NT2/D1 (cell line): ENCODE results near the gene PPP3CA.

Experiments used
- DNase-seq: peaks from one replicate; pipeline ENCODE4 v3.0.0-alpha.2; 2011; ENCODE audit warnings: low read depth, low spot score
- H3K27me3 ChIP-seq: 2 replicates; pipeline ENCODE4 v1.6.0; 2011; ENCODE audit warnings: mild to moderate bottlenecking; ENCODE audit not compliant: insufficient read length, insufficient read depth
- H3K36me3 ChIP-seq: 2 replicates; pipeline ENCODE4 v1.6.1; 2011; ENCODE audit warnings: mild to moderate bottlenecking, low read length, mixed read lengths; ENCODE audit not compliant: insufficient read depth, insufficient read length
- H3K4me1 ChIP-seq: 2 replicates; pipeline ENCODE4 v1.5.1; 2011; ENCODE audit not compliant: insufficient read depth, insufficient read length
- H3K4me3 ChIP-seq: 2 replicates; pipeline ENCODE4 v1.5.1; 2011; ENCODE audit warnings: low read depth; ENCODE audit not compliant: insufficient read length
- H3K9ac ChIP-seq: 2 replicates; pipeline ENCODE4 v1.6.0; 2011; ENCODE audit warnings: low read depth; ENCODE audit not compliant: insufficient read length
- H3K9me3 ChIP-seq: 2 replicates; pipeline ENCODE4 v1.5.1; 2011; ENCODE audit warnings: mild to moderate bottlenecking, low read length; ENCODE audit not compliant: insufficient read depth
- SUZ12 ChIP-seq: IDR thresholded peaks from 2 replicates; pipeline ENCODE4 v1.6.1; 2011; ENCODE audit not compliant: insufficient read length, insufficient read depth; ENCODE audit errors: extremely low read depth
- YY1 ChIP-seq: IDR thresholded peaks from 2 replicates; pipeline ENCODE4 v1.6.1; 2011; ENCODE audit not compliant: insufficient read length, insufficient read depth
- ZNF274 ChIP-seq: IDR thresholded peaks from 2 replicates; pipeline ENCODE4 v1.6.1; 2011; ENCODE audit warnings: mild to moderate bottlenecking, low read depth, low read length

Gene PPP3CA

DNA sequence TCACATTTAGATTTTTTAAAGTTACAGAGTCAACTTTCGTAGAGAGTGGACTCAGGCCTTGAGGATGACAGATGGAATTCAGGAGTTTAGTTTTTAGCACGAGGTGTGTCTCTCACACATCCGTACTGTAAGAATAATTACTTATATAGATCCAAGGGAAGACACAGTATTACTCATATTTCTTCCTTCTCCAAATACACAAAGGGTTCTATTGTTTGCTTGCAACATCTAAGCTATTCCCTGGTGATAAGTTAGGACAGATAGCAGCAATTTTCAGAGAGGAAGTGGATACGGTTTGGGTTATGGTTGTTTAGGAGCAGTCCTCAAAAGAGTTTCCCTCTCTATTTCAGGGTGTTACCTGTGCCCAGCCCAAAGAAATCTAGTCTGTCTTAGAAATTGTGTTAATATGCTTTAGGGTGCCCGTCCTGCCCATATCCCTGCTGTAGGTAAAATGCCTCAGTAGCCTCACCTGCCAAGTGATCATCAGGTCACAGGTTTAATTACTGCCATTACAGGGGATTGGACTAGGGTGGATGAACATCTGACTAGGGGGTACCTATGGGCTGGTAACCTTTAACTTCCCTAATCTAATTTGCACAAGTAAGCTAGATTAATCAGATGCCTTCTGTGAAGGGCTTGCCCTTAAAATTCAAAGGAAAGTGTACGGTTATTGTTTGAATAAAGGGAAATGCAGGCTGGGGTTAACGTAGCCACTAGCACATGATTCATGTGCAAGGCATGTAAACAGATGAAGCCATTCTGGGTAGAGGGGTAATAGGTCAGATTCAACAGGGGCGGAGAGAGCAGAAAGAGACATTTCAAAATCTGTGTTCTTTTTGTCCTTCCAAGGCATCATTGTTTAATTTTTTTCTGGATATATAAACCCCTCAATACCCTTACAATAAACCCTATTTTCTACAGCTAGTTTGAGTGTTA is 8.7 kb upstream of the PPP3CA start:
- Histone ChIP-seq H3K9ac (no peak overlapping the region), H3K9me3 (no peaks in the 10 kb centered on the region), H3K27me3 (no peaks in the 10 kb centered on the region), H3K4me3 (no peak overlapping the region), H3K4me1 (no peaks in the 10 kb centered on the region), H3K36me3 (no peaks in the 10 kb centered on the region)
- TF ChIP-seq SUZ12: no peak
- TF ChIP-seq ZNF274: no peak
- no peak for TF ChIP-seq YY1
- DNase-seq: no peak

- no peak for TF ChIP-seq SUZ12
- TF ChIP-seq ZNF274: no peak
- no peak for TF ChIP-seq YY1
- no peak for DNase-seq
- Histone ChIP-seq H3K9ac (no peak overlapping the region), H3K36me3 (no peaks in the 10 kb centered on the region), H3K9me3 (no peaks in the 10 kb centered on the region), H3K4me3 (no peak overlapping the region), H3K4me1 (no peaks in the 10 kb centered on the region), H3K27me3 (peaks cover 7% of the 10 kb centered on the region)
Measured at GRCh38 chr4:101355246-101355645, 7.9 kb upstream of the PPP3CA start.

GRCh38 chr4:101349801-101350064 is 2.4 kb upstream of the PPP3CA start:
- DNase-seq: no peak
- Histone ChIP-seq H3K9ac (no peak overlapping the region), H3K36me3 (no peaks in the 10 kb centered on the region), H3K9me3 (no peaks in the 10 kb centered on the region), H3K4me1 (peaks cover 2% of the 10 kb centered on the region), H3K27me3 (peaks cover 16% of the 10 kb centered on the region), H3K4me3 (no peak overlapping the region)
- no peak for TF ChIP-seq SUZ12
- no peak for TF ChIP-seq ZNF274
- TF ChIP-seq YY1: no peak

GRCh38 chr4:101348995-101349800 is 1.9 kb upstream of the PPP3CA start:
- peaks cover 16% of the 10 kb centered on the region for H3K27me3 ChIP-seq
- H3K36me3 ChIP-seq: no peaks in the 10 kb centered on the region
- TF ChIP-seq SUZ12 (no peak), YY1 (no peak)
- H3K4me3 ChIP-seq: no peak overlapping the region
- no peak for DNase-seq
- H3K9me3 ChIP-seq: no peaks in the 10 kb centered on the region
- H3K9ac ChIP-seq: no peak overlapping the region
- peaks cover 2% of the 10 kb centered on the region for H3K4me1 ChIP-seq

DNA sequence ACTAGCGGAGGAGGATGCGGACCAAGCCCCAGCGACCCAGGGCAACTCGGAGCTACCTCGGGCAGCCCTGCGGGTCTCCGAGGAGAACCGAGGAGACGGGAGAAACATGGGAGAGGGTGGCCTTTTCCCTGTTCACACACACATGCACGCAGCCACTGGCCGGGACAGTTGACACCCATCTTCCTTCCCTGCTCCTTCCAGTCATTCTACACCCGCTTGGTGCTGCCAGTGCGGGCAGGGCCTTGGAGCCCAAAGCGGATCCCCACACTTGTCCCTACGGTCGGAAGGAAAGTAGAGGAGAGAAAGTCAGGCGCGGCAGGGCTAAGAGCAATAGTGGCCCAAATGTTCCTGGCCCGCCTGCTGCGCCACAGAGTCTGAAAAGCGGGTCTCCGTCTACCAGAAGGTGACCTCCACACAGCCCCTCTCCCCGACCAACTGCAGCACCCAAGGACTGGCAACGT is 1.1 kb upstream of the PPP3CA start:
- TF ChIP-seq YY1 (no peak), SUZ12 (no peak), ZNF274 (no peak)
- no peak for DNase-seq

DNA sequence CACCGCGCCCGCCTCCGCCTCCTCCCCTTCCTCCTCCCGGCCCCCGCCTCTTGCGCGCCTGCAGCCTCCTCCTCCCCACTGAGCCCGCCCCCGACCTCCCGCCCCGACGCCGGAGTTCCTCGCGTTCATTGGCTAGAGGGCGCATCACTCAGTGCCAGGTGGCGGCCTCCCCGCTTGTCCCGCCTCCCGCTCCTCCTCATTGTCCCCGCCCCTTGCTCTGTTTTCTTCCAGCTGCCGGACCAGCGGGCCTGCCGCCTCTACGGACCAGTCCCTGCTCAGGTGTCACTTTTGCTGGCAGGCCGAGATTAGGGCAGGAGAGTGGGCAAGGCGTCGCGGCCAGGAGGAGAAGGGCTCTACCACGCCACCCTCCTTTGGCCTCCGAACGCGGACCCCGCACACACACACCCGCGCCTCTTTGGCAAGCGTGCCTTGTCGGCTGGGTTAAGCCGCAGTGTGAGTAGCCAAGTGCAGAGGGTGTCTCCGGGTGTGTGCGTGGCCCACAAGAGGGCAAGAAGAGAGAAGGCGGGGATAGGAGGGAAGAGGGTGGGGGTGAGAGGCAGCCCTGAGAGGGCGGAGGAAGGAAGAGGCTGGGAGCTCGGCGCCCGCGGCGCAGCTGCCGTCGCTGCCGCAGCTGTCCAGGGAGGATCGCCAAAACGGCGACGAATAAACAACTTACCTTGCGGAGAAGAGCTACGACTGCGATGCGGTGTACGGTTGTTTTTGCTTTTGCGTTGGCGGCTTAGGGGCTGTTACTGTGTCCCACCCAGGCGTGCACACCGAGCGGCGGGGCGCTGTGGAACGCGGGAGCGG is 436 bp upstream of the PPP3CA start:
- TF ChIP-seq SUZ12 (no peak), YY1 (no peak), ZNF274 (no peak)
- peak overlapping the region; percentile 87 for H3K9ac ChIP-seq
- H3K27me3 ChIP-seq: peaks cover 16% of the 10 kb centered on the region
- H3K9me3 ChIP-seq: no peaks in the 10 kb centered on the region
- no peaks in the 10 kb centered on the region for H3K36me3 ChIP-seq
- H3K4me1 ChIP-seq: peaks cover 2% of the 10 kb centered on the region
- DNase-seq: peak; percentile 78
- H3K4me3 ChIP-seq: peak overlapping the region; percentile 75

More for the DNA sequence above, 1.1 kb upstream of the PPP3CA start:
- Histone ChIP-seq H3K9me3 (no peaks in the 10 kb centered on the region), H3K4me1 (peaks cover 2% of the 10 kb centered on the region), H3K36me3 (no peaks in the 10 kb centered on the region), H3K9ac (peak overlapping the region; percentile 87), H3K27me3 (peaks cover 16% of the 10 kb centered on the region), H3K4me3 (peak overlapping the region; percentile 75)
